ENCODE data around the gene TUBB4A. TPM values are rescaled to one million over a fixed set of nuclear protein-coding genes. Genes with fewer than 3 reads are reported as not detected.
"Not testable (repeated sequence)": the region's sequence is repeated elsewhere in the genome, so short reads cannot be mapped to it uniquely, and the experiment has no call there.

The TUBB4A gene
- total RNA-seq: 1 to 10 TPM; 1.7 to 2.5 (median 2.0) TPM

DNA sequence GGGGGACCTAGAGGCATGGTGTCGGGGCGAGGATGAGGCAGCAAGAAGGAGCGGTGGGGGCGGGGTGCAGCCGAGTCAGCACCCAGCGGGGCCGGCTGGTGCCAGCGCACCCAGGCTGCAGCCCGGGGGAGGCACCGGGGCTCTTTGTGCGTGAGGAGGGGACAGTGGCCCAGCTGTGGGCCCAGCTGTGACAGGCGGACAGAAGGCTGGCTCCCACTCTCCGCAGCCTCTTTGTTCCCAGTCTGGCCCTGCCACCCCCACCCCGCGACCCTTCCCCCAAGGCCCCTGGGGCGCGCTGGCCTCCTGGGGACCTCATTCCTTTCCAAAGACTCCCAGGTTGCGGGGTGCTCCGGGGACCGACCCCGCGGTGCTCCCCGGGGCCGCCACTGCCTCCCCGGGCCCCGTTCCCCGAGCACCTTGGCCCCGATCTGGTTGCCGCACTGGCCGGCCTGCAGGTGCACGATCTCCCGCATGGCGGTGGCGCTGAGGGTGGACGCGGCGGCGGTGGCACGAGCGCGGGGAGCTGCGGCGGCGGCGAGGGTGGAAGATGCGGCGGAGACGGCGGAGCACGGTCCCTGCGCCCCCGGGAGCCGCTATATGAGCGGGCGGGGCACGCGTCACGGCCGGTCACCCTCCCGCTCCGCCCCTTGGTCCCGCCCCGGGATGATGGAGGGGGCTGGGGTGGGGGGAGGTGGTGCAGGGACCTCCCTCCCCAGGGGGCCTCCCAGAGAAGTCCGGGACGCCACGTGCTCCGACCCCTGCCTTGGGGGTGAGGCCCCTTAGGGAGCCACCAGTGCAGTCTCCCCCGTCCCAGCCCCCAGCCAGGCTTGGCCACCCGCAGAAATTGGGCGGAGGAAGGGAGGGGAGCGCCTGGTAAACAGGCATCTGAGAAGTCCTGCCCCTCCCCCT lies at the start of gene TUBB4A:
Gene TUBB4A (minus strand): TSS at position 570 of the 909 bp plus-strand sequence. CDS start 97 bp downstream, at position 473.
- intact Hi-C loops (cut with DNase I; ENCODE audit: low total_unique reads) (no loop called here), in situ Hi-C loops (cut with MboI; ENCODE audit: low sequenced_read_pairs in 4 of 4) (loop anchor here in 3 of 4 donors (25.0 kb wide), 2 partner anchors 235 to 360 kb away; partner anchors contain the start of genes GPR108 (in 1 of the 3) and TRIP10 (in 1 of the 3))
- Histone ChIP-seq H3K4me1 (no peaks in the 10 kb centered on the region), H3K36me3 (no peaks in the 10 kb centered on the region), H3K27me3 (peaks cover 21 to 30% (median 30%) of the 10 kb centered on the region in 3 donors), H3K9me3 (no peaks in the 10 kb centered on the region), H3K4me3 (peak within 1 kb of the TSS; percentile 30 to 52 (median 48)), H3K27ac (peak within 1 kb of the TSS in 3 of 4 donors; percentile 21 to 54 (median 33))
- DNase-seq (no peak), ATAC-seq (no peak)
- no peak for TF ChIP-seq POLR2A (IDR thresholded peaks at IDR 0.05)
- TF ChIP-seq, protein P1, sequence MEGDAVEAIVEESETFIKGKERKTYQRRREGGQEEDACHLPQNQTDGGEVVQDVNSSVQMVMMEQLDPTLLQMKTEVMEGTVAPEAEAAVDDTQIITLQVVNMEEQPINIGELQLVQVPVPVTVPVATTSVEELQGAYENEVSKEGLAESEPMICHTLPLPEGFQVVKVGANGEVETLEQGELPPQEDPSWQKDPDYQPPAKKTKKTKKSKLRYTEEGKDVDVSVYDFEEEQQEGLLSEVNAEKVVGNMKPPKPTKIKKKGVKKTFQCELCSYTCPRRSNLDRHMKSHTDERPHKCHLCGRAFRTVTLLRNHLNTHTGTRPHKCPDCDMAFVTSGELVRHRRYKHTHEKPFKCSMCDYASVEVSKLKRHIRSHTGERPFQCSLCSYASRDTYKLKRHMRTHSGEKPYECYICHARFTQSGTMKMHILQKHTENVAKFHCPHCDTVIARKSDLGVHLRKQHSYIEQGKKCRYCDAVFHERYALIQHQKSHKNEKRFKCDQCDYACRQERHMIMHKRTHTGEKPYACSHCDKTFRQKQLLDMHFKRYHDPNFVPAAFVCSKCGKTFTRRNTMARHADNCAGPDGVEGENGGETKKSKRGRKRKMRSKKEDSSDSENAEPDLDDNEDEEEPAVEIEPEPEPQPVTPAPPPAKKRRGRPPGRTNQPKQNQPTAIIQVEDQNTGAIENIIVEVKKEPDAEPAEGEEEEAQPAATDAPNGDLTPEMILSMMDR (IDR thresholded peaks at IDR 0.05 in 4 of 5, conservative IDR thresholded peaks at IDR 0.05 in 1 of 5): no peak

DNA sequence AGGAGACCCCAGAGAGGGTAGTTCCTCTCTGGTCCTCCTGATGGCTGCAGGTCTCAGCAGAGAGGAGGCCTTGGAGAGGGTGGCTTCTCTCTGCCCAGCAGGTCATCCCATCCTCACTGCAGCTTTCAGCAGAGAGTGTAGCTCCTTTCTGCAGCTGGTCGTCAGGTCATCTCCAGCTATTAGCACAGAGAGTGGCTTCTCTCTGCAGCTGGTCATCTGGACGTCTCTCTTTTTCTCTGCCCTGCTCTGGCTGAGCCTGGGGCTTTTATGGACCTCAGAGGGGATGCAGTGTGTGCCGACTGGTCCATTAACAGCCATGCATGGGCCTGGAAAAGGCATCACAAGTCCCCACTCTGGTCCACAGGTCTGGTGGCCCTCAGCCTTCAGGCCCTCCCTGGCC lies 49.0 kb upstream of the TUBB4A start:
- Histone ChIP-seq H3K27me3 (no peaks in the 10 kb centered on the region), H3K9me3 (no peaks in the 10 kb centered on the region), H3K36me3 (no peaks in the 10 kb centered on the region), H3K4me3 (no peak overlapping the region), H3K27ac (no peak overlapping the region), H3K4me1 (no peaks in the 10 kb centered on the region)
- ATAC-seq (peak in 1 of 2 donors; percentile 19), DNase-seq (no peak)
- intact Hi-C loops (cut with DNase I; ENCODE audit: low total_unique reads): no loop called here
- in situ Hi-C loops (cut with MboI; ENCODE audit: low sequenced_read_pairs in 4 of 4): no loop called here
- no peak for TF ChIP-seq POLR2A (IDR thresholded peaks at IDR 0.05)
- TF ChIP-seq, protein P1 (IDR thresholded peaks at IDR 0.05 in 4 of 5, conservative IDR thresholded peaks at IDR 0.05 in 1 of 5): no peak

DNA sequence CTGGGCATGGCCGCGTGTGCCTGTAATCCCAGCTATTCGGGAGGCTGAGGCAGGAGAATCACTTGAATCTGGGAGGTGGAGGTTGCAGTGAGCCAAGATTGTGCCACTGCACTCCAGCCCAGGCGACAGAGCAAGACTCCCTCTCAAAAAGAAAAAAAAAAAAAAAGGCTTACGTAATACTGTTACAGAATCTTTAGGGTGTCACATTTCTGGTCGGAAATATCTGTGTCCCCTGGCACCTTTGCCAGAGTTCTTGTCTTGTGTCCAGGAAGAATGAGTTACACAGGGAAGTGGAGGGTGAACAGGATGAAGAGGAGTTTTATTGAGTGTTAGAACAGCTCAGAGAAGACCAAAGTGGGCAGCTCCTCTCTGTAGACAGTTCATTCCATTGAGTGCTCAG lies 48.6 kb upstream of the TUBB4A start:
- H3K9me3 ChIP-seq; DNase-seq; in situ Hi-C loops (cut with MboI; ENCODE audit: low sequenced_read_pairs in 4 of 4); H3K27me3 ChIP-seq; H3K4me3 ChIP-seq; H3K4me1 ChIP-seq; intact Hi-C loops (cut with DNase I; ENCODE audit: low total_unique reads); H3K36me3 ChIP-seq; H3K27ac ChIP-seq: not testable (repeated sequence)
- ATAC-seq: peak in 1 of 2 donors; percentile 80

DNA sequence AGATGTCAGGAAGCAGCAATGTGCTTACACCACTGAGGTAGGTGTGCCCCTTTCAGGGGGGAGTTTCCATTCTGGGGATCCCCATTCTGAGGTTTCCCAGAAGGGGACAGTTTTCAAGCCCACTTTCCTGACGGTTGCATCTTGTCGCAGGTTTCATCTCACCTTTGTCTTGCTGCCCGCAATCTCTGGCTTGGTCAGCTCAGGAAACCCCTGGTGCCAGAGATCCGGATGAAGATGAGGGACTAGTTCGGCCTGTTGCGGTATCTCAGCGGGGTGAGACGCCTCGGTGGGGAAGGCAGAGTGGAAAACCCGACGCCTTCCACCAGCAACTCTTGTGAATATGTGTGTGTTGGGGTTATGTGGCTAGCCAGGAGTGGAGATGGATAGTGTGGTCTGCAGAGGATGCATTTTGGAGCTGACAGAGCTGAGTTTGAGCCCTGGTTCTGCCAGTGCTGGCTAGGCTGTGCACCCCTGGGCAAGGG lies 41.8 kb upstream of the TUBB4A start:
- intact Hi-C loops (cut with DNase I; ENCODE audit: low total_unique reads): no loop called here
- Histone ChIP-seq H3K27ac (no peak overlapping the region), H3K27me3 (no peaks in the 10 kb centered on the region), H3K4me3 (no peak overlapping the region), H3K36me3 (no peaks in the 10 kb centered on the region), H3K9me3 (no peaks in the 10 kb centered on the region), H3K4me1 (no peaks in the 10 kb centered on the region)
- DNase-seq (no peak), ATAC-seq (no peak)
- no peak for TF ChIP-seq POLR2A (IDR thresholded peaks at IDR 0.05)
- TF ChIP-seq, protein P1 (IDR thresholded peaks at IDR 0.05 in 4 of 5, conservative IDR thresholded peaks at IDR 0.05 in 1 of 5): no peak
- in situ Hi-C loops (cut with MboI; ENCODE audit: low sequenced_read_pairs in 4 of 4): no loop called here

DNA sequence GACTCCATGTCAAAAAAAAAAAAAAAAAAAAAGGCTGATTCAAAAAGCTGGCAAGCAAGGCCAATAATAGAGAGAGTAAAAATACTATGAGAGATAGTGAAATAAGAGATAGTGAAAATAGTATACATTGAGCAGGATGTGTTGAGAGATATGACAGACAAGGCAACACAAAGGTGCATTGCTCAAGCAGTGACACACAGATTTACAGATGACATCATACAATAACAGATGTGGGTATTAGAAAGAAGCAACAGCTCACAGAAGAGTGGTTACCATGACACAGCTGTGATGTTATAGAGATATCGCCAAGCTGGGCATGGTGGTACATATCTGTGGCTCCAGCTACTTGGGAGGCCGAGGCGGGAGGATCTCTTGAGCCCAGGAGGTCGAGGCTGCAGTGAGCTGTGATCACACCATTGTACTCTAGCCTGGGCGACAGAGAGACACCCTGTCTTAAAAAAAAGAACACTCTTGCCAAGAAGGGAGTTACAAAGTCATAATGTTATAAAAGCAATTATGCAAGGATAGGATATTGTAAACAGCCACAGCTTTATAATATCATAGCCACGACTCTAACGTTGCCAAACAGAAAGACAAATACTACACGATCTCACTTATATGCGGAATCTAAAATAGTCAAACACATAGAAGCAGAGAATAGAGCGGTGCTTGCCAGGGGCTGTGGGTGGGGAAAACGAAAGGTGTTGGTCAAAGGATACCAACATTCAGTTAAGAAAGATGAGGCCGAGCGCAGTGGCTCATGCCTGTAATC lies 39.0 kb upstream of the TUBB4A start:
- H3K4me1 ChIP-seq: no peaks in the 10 kb centered on the region
- DNase-seq (no peak), ATAC-seq (no peak)
- no peaks in the 10 kb centered on the region for H3K27me3 ChIP-seq
- no peaks in the 10 kb centered on the region for H3K36me3 ChIP-seq
- no peak overlapping the region for H3K27ac ChIP-seq
- TF ChIP-seq, protein P1 (IDR thresholded peaks at IDR 0.05 in 4 of 5, conservative IDR thresholded peaks at IDR 0.05 in 1 of 5): no peak
- no peak for TF ChIP-seq POLR2A (IDR thresholded peaks at IDR 0.05)
- intact Hi-C loops (cut with DNase I; ENCODE audit: low total_unique reads): no loop called here
- H3K9me3 ChIP-seq: no peaks in the 10 kb centered on the region
- H3K4me3 ChIP-seq: no peak overlapping the region
- in situ Hi-C loops (cut with MboI; ENCODE audit: low sequenced_read_pairs in 4 of 4): no loop called here

Data from gastrocnemius medialis (tissue), 4 donors.